ENCODE measurements around the gene IMP3. TPM values are rescaled to one million over a fixed set of nuclear protein-coding genes. Genes with fewer than 3 reads are reported as not detected.

Gene IMP3
- total and polyA plus RNA-seq, 9 of the 15 experiments (the other 6 are each of a cell fraction or from before 2014, with no cell fraction given): 14.5 to 160 (median 74.4) TPM

- TF ChIP-seq PBX2 (CRISPR knock-in tag; IDR thresholded peaks at IDR 0.05; ENCODE audit: low read depth): no peak
- TF ChIP-seq PBX2 (tag; conservative IDR thresholded peaks at IDR 0.05; ENCODE audit: low read depth): no peak
- TF ChIP-seq ZNF551 (CRISPR knock-in tag; IDR thresholded peaks at IDR 0.05): no peak
- no peak for TF ChIP-seq ZBTB33 (CRISPR knock-in tag; IDR thresholded peaks at IDR 0.05)
- TF ChIP-seq ZNF143 (CRISPR knock-in tag; IDR thresholded peaks at IDR 0.05): no peak
- TF ChIP-seq RNF219 (CRISPR knock-in tag; IDR thresholded peaks at IDR 0.05): no peak
- TF ChIP-seq E2F5 (CRISPR knock-in tag; IDR thresholded peaks at IDR 0.05): peak; percentile 47; the same call in 1 of the 2 replicates
- no peak for TF ChIP-seq HNRNPUL1 (IDR thresholded peaks at IDR 0.05; ENCODE audit: low read length)
- TF ChIP-seq BACH1 (tag; IDR thresholded peaks at IDR 0.05): no peak
- no peak for TF ChIP-seq ZNF584 (CRISPR knock-in tag; IDR thresholded peaks at IDR 0.05; ENCODE audit: low read depth)
- 0 out of 2 replicates have a peak, but pooled peaks have one; percentile 61 for TF ChIP-seq TSC22D4 (tag; IDR thresholded peaks at IDR 0.05)
- TF ChIP-seq, protein P1, sequence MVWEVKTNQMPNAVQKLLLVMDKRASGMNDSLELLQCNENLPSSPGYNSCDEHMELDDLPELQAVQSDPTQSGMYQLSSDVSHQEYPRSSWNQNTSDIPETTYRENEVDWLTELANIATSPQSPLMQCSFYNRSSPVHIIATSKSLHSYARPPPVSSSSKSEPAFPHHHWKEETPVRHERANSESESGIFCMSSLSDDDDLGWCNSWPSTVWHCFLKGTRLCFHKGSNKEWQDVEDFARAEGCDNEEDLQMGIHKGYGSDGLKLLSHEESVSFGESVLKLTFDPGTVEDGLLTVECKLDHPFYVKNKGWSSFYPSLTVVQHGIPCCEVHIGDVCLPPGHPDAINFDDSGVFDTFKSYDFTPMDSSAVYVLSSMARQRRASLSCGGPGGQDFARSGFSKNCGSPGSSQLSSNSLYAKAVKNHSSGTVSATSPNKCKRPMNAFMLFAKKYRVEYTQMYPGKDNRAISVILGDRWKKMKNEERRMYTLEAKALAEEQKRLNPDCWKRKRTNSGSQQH (CRISPR knock-in tag; IDR thresholded peaks at IDR 0.05): no peak
- peak; percentile 82 for TF ChIP-seq NEUROD1 (IDR thresholded peaks at IDR 0.05; ENCODE audit: borderline replicate concordance, low read depth, low read length, partially characterized antibody)
- TF ChIP-seq ZNF197 (CRISPR knock-in tag; IDR thresholded peaks at IDR 0.05; ENCODE audit: low read depth): 0 out of 2 replicates have a peak, but pooled peaks have one; percentile 24
- TF ChIP-seq LCOR (CRISPR knock-in tag; IDR thresholded peaks at IDR 0.05): no peak
- TF ChIP-seq, protein P2, sequence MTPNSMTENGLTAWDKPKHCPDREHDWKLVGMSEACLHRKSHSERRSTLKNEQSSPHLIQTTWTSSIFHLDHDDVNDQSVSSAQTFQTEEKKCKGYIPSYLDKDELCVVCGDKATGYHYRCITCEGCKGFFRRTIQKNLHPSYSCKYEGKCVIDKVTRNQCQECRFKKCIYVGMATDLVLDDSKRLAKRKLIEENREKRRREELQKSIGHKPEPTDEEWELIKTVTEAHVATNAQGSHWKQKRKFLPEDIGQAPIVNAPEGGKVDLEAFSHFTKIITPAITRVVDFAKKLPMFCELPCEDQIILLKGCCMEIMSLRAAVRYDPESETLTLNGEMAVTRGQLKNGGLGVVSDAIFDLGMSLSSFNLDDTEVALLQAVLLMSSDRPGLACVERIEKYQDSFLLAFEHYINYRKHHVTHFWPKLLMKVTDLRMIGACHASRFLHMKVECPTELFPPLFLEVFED (CRISPR knock-in tag; conservative IDR thresholded peaks at IDR 0.05): no peak; the same call in 1 of the 2 replicates
Observed at GRCh38 chr15:75625542-75626347, 14.3 kb downstream of the IMP3 start, which contains the start of gene SNUPN (continued).
